Non-pigmented ciliary epithelial cell (primary cell): Measurements from ENCODE around the gene ITGA1.
"Not testable (repeated sequence)": the region's sequence is repeated elsewhere in the genome, so short reads cannot be mapped to it uniquely, and the experiment has no call there.

Source experiments
- DNase-seq: peaks from one replicate; pipeline ENCODE4 v3.0.0-alpha.2; 2010; ENCODE audit warnings: low read depth

Gene ITGA1

DNA sequence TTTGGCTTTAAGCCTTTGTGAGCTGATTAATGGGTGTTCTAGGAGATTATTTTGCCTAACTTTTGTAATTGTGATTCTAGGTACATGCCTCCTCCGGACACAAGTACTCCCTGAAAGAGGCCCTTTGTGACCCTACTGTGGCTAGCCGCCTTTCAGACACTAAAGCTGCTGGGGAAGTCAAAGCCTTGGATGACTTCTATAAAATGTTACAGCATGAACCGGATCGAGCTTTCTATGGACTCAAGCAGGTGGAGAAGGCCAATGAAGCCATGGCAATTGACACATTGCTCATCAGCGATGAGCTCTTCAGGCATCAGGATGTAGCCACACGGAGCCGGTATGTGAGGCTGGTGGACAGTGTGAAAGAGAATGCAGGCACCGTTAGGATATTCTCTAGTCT is 13.6 kb downstream of the ITGA1 start:
- DNase-seq = no peak

DNA sequence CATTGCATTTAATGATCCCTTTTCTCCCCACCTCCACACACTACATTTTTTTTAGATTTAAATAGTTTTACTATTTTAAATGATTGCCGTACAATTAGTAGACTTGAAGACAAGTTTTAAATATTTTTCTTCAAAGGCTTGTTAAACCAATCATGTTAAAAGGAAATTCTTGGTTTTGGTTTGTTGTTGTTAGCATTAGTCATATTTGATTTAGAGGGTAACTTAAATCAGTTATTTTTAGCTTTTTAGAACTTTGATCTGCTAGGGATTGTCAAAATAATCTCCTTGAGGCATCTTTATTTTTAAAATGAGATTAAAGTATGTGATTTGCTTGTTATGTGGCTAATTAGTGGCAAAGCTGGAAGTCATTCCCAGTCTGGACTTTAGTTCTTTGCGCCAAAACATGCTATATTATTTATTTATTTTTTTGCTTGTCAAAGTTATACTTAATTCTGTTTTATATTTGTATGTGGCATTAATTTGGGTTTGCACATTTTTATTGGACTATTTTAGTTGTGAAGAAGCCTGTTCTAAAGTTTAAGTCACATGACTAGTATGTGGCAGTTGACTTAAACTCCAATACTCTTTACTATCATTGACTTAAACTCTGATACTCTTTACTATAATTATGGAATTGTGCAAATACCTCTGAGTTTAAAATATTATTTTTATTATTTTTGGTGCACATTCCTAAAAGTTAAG is 14.7 kb downstream of the ITGA1 start:
- DNase-seq = no peak

DNA sequence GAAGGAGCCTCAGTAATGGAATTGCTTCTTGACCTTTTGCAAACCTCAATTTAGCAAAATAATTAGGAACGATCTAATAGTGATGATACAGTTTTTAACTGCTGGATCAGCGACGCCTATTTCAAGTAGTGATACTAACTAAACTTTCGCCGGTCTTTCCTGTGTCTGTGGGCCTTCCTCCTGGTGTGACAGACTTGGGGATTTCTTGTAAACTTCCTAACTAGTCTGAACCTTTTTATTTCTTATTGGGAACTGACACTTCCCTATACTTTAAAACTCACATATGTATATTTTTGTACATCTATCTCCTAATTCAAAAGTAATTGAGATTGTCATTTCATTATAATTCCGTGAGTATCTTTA is 15.2 kb downstream of the ITGA1 start:
- DNase-seq = no peak

DNA sequence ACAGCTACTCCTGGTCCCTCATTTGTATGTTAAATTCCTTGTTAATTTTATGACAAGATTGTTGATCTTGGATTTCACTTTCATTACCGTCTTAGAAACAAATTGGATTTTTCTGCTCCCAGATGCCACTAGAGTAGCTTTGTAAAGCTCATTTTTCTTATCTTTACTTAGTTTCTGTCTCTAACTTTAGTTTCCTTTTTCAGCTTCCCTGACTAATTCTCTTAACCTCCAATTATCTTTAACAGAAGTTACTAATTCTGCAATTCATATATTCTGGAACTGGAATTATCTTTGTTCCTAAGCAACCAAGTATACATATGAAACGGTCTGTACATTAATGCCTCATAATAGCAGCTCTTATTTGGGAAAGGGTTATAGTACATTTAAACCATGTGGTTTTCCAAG is 16.7 kb downstream of the ITGA1 start:
- no peak for DNase-seq

DNA sequence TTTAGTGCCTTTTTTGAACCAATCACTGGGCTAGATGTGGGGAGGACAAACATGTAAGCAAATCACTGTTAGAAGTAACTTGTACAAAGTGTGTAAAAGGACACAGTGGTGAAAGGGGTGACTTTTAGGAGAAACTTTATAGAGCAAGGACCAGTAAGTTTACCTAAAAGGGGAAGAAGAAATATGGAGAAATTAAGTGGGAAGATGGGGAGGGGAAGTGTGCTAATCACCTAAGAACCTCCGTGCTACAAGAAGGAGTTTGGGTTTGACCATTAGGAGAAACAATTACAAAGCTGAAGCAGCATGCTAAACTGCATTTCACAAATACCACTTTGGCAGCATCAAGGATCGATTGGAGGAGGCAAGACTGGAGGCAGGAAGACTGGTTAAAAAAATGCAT is 17.3 kb downstream of the ITGA1 start:
- DNase-seq = no peak

DNA sequence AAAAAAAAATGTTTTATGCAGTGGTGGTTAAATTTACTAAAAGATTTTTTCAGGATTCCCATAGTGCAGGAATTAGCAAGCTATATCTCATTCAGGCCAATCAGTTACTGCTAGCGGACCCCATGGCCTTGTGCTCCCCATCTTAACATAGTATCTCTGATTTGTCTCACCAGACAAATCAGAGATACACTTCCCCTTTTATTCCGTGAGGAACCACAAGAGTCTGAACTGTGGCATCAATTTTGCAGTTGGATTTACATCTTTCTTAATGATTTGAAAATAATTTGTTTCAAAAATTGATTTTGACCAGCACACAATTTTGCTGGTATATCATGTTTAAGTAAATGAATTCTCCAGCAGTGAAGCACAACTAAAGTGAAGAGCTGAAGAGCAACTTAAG is 17.9 kb downstream of the ITGA1 start:
- no peak for DNase-seq

DNA sequence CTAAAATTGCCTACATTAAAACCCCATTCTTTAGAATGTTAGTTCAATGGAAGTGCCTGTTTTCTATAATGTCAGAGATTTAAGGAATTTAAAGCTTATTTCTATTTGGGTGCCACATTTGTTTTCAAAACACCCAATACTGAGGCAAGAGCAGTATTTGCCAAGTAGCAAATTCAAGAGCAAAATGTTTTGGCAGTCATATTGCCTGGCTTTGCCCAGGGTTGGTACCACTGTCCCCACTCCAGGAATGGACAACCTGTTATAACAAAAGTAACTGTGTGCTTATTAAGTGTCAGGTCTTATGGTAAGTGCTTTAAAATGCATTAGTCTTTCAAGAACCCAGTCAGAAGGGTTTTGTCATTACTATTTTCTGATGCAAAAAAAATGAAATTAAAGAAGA is 19.3 kb downstream of the ITGA1 start:
- DNase-seq = no peak

DNA sequence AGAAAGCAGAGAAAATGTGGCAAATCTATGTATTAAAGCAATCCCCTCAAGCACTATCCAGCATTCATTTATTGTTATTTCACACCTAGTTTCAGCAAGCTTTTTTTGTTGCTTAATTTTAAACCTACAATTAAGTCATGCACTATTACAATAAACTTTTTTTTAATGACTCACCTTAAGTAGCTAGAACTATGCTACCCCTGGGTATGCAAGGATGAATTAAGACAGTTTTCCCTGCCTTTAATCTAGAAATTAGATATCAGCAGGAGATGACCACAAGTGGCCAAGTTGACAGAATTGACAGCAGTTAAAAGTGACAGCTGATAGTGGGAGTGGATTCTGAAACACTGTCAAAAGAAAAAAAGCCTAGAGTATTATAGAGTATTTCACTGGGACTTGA is 20.0 kb downstream of the ITGA1 start:
- no peak for DNase-seq

DNA sequence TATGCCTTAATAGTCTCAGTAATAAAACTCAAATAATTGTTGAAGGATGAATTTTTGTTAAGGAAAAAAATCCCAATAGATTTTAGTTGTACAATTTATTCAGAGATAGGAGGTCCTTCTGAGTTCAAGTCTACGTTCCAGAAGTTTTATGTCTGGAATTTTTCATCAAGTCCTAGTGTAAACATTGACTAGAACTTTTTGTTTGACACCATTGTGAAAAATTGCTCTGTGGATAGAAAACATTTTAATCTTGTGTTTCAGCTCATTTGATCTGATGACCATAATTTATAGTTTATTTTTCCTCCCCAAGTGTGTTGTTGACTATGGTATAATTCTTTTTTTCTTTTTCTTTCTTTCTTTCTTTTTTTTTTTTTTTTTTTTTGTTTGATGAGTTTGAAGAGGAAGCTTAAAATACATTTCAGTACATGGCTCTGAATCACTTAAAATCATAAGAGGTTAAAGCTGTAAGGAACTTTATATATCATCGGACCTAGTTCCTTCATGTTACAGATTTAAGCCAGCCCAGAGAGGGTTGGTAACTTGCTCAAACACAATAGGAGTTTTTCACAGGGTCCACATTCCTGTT is 20.7 kb downstream of the ITGA1 start:
- DNase-seq = no peak

DNA sequence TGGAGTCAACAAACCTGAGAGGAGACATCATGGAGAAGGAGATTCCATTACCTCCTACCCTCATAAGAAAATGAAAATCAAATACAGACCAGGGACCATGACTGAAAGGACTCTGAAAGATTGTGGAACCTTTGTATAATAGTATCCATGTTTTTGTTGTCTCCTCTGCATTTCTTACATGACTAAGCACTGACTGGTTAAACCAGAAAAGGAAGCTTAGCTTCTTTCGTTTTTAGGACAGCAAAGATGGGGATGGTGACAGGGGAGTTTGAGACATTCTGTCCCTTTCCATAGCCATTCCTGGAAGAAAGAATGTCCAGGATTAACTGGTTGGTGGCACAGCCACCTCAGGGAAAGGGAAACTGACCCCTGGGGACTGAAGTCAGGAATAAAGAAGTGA is 22.2 kb downstream of the ITGA1 start:
- DNase-seq = no peak

DNA sequence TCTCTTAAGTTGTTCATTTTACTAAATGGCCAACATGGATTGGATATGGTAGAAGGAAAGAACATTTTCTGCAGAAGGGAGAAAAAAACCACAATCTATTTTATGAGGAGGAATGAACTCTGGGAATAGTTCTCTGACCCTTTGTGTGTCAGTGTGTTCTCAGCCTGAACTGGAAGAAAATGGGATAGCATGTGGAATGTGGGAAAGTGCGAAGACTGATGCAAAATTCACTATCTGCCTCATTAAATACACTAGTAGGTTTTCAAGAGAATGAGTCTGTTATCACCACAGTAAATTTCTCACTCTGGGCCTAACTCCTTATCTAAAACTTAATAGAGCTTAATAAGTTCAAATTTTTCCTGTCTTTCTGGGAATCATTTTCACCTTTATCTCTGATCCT is 22.7 kb downstream of the ITGA1 start:
- DNase-seq = no peak

DNA sequence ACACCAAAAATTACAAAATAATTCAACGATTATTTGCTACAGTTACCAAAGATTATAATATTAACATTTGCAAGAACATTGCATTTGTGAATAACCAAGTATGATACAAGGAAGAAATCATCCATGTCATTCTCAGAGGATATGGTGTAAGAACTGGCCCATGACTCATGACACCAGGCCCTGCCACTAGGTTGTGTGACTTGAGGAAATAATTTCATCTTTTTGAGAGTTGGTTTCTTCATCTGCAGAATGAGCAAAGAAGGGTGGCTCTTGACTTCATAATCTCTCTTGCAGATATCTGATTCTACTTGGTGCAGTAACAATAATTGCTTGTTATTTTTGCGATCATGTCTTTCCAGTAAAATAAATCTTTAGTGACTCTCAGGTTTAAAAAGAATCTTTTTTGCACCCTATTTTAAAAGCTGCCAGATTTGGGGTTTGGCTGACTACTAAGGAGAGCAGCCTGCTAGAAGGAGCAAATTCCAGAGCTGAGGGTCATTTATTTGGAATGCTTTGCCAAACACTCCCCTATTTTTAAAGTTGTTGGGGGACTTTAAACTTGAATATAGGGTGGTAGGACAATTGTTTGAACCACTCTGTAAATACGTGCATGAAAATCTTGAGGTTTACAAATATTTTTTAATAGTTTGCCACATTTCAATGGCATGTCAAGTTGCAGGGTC is 23.5 kb downstream of the ITGA1 start:
- DNase-seq = no peak

DNA sequence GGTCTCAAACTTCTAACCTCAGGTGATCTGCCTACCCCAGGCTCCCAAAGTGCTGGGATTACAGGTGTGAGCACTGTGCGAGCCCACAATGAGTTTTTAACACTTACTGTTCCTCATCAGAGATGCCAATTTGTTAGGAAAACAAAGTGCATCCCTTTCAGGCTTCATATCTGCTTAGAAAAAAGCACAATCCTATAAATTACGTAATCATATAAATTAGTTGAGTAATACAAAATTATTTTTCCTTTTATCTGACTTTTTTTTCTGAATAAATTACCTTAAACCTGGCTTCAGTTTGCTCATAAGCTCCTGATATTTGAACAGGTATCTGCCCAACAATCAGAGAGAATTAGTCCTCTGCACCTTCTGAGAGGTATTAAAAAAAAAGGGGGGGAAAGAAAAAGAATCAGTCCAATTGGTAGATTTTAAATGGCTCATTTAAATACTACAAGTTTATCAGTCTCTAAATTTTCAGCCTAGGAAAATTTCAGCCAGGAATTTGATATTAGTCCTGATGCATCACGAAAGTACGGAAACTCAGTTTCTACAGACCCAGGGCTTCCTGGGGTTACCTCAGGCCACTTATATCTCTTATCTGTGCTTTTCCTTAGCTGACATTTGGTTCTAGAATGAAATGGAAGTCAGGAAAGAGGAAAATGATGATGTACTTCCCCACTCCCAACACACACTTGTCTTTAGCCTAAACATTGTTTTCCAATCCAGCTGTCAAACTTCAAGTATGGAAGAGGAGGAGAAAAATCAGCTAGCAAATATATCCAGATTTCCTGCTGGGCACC is 26.8 kb downstream of the ITGA1 start:
- DNase-seq = no peak

DNA sequence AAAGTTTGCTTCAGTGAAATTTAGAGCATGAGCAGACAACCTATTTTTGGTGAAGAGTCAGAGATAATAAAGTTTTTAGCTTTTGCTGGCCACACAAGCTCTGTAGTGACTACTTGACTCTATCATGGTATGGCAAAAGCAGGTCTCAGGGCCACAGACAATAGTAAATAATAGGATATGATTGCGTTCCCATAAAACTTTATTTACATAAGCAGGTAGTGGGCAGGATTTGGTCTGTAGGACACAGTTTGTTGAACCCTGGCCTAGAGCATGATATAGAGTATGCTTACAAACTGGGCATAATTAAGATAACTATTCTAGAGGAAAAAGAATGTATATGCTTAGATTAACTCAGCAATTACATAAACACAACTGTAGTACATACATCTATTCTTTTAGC is 30.1 kb downstream of the ITGA1 start:
- DNase-seq = no peak

DNA sequence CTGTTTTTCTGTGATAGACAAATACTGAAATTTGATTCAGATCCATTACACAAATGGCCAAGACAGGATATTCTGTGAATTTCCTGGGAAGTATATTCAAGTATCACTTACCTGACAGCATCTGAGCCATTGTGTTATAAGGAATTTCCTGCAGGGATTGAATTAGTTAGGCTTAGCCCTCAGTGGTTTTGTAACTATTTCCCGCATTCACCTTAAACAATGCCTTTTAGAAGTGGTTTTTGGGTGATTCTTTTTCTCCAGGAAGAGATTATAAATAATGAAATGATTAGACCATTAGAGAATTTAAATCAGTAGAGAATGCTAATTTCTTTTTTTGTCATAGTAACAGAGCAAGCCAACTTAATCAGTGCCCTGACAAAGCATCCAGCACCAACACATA is 30.6 kb downstream of the ITGA1 start:
- no peak for DNase-seq

DNA sequence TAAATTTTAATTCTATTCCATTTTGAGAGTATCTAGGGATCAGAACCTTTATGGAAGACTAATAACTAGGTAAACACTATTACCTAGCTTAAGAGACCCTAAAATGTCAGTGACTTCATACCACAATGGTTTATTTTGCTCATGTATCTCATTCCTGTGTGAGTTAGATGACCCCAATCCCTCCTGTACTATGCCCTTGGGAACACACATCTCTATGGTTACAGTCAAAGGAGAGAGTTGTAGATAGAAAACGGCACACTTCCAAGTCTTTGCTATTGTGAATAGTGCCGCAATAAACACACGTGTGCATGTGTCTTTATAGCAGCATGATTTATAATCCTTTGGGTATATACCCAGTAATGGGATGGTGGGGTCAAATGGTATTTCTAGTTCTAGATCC is 31.1 kb downstream of the ITGA1 start:
- DNase-seq = not testable (repeated sequence)

DNA sequence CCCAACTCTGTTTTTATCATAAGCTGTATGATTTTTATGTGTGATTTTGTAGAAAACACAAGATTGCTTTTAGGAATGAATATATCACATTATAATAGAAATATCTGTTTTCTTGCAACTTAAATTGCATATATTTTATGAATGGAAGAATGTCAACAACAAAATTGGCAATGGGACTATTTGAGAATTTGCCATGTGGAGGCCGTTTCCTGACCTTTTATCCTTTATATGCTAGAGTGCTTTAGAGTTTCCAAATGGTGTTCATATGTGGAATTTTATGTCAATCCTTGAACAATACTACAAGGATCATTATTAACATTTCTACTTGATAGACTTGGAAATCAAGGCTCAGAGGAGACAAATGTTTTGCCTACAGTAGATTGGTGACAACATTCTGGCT is 34.2 kb downstream of the ITGA1 start:
- no peak for DNase-seq

DNA sequence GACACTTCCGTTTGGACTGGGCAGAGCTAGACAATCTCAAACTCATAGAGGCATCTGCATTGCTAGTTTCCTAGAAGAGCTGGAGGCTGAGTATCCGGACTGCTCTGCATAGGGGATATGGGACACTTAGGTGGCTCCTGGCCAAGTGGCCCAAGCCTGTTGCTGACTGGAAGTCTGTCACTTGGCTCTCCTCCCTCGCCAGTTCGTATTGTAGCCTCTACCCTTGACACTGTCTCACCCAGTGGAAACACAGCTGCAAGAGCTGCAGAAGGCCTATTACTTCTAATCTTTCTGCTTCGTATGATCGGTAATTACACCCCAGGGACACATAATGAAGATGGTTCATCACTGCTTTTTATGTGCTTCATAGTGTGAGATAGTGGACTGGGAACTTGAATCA is 34.7 kb downstream of the ITGA1 start:
- no peak for DNase-seq

DNA sequence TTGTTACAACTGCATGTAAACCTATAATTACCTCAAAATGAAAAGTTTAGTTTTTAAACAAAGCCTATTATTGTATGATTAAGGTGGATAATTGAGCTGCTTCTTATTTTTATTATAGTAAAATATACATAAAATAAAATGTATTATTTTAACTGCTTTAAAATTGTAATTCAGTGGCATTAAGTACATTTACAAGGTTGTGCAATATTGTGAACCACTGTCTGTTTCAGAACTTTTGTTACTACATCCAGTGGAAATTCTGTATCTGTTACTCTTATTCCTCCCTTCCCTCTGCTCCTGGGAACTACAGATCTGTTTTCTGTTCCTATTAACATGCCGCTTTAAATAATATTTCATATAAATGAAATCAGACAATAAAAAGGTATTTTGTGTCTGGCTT is 37.1 kb downstream of the ITGA1 start:
- no peak for DNase-seq

DNA sequence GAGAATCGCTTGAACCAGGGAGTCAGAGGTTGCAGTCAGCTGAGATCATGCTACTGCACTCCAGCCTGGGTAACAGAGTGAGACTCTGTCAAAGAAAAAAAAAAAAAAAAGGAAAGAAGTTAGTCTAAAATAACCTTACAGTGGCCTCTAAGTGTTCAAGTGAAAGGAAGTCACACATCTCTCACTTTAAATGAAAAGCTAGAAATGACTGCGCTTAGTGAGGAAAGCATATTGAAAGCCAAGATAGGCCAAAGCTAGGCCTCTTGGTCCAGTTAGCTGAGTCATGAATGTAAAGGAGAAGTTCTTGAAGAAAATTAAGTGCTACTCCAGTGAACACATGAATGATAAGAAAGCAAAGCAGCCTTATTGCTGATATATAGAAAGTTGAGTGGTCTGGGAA is 38.1 kb downstream of the ITGA1 start:
- no peak for DNase-seq

DNA sequence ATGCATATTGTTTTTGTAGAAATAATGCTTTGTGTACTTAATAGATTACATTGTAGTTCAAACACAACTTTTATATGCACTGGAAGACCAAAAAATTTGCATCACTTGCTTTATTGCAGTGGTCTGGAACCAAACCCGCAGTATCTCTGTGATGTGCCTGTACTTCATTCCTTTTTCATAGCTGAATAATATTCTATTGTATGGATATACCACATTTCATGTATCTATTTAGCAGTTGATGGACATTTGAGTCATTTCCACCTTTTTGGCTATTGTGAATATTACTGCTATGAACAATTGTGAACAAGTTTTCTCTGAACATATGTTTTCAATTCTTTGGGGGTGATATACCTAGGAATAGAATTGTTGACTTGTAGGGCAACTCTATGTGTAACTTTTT is 40.1 kb downstream of the ITGA1 start:
- no peak for DNase-seq

DNA sequence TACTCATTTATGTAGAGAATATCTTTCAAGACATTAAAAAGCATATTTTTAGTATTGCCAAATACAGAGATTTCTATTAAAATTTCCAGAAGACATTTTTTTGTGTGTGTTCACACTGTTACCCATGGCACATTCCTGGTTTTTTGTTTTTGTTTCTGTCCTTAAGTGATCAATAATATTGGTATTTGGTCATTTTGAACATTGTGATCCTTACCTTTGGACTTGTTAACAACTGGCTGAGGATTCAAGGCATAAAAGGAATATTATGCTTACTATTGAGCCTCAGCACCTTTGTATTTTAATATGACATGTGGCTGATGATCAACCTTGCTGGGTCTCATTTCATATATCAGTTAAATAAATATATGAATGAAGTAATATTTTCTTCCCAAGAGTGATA is 41.9 kb downstream of the ITGA1 start:
- no peak for DNase-seq

DNA sequence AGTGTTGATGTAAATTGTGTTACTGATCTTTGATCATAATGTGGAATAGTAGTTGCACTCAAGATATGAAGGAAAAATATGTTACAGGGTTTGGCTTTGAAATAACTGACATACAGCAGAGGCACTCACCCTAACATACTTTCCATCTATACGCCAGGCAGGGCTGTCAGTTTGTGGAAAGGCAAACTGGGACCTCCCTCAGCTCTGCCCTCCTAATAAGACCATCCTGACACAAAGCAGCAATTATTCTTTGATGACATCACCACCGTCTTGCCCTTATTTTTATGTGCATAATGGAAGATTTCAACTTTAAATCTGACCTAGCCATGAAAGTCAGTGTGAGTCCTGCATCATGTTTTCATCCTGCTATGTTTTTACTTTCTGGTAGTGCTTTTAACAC is 42.9 kb downstream of the ITGA1 start:
- DNase-seq = no peak
